Stimulated activated CD8-positive, alpha-beta memory T cell treated with anti-CD3 and anti-CD28 coated beads, Interleukin-15, amount 100 ng/mL, for 24 hours (primary cell): ENCODE results near the gene TJP3.

Experiments used
- DNase-seq: peaks from one replicate; pipeline ENCODE4 v3.0.0-alpha.2; 2020; ENCODE audit warnings: low read depth

TJP3 gene

DNA sequence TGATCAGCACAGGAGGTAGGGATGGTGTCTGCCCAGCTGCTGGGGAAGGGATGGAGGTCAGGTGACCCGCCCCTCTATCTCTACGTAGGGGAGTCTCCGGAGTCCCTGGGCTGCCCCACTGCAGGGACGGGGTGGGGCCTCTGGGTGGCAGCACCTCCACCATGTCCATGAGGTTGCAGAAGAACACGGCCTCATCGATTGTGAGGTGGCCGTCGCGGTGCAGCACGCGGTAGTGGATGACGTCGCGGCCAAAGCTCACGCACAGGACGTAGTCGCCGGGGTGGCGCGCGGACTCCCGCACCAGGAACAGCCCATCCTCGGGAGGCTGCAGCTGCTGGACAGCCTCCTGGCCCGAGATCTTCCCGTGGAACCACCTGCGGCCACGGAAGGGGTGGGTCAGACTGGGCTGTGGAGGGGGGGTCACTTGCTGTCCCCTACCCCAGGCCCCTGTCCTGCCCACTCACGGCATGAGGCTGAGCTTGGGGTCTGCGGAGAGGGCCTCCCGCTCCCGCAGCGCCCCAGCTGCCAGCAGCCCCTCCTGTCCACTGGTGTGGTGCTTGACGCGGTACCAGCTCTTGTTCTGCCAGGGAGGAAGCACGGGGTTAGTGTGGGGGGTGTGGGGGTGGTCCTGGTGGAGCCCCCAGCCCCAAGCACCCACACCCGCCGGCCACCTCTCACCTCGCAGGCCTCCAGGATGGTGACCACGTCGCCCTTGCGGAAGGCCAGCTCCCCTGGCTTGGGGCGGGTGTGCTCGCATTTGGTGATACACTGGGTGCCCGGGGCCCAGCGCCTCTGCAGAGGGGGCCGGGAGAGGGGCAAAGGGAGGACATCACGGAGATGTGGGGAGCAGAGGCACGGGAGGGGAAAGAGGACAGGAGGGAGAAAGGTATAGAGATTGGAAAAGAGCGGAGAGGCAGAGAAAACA is 75.7 kb downstream of the TJP3 start:
- no peak for DNase-seq

DNA sequence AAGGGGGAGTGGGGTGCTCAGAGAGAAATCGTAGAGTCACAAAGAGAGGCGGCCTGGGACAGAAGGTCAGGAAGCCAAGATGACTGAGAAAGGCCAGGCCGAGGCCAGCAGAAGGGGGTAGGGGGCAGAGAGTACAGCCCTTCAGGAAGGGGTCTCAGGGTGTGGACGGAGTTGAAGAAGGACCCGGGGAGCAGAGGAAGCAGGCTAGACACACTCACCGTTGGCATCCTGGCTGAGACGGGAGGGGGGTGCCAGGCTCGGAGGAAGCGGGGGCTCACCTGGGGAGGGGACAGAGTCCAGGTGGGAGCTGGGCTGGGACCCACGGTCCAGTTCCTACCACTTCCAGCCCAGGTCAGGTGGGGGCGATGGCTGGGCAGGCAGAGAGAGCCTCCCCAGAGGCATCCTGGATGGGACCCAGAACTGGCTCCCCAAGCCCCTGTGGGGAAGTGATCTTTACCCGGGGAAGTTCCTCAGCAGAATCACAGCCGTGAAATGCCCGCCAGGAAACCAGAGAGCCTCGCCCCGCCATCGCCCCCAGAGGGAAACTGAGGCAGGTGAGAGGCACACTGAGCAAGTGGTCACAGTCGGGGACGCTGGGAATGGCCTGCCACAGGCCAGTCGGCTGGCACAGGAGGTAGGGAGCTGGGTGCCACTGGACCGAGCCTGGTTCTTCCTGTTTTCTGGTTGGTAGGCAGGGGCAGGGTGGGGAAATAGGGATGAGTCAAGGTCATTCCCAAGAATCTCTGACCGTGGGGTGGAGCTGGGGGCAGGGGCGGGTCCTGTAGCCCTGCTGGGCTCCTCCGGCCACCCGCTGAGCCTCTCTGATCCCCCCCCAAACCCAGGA is 76.6 kb downstream of the TJP3 start:
- no peak for DNase-seq

- DNase-seq = no peak
These were observed 77.3 kb downstream of the TJP3 start for GRCh38 chr19:3785451-3785937.

DNA sequence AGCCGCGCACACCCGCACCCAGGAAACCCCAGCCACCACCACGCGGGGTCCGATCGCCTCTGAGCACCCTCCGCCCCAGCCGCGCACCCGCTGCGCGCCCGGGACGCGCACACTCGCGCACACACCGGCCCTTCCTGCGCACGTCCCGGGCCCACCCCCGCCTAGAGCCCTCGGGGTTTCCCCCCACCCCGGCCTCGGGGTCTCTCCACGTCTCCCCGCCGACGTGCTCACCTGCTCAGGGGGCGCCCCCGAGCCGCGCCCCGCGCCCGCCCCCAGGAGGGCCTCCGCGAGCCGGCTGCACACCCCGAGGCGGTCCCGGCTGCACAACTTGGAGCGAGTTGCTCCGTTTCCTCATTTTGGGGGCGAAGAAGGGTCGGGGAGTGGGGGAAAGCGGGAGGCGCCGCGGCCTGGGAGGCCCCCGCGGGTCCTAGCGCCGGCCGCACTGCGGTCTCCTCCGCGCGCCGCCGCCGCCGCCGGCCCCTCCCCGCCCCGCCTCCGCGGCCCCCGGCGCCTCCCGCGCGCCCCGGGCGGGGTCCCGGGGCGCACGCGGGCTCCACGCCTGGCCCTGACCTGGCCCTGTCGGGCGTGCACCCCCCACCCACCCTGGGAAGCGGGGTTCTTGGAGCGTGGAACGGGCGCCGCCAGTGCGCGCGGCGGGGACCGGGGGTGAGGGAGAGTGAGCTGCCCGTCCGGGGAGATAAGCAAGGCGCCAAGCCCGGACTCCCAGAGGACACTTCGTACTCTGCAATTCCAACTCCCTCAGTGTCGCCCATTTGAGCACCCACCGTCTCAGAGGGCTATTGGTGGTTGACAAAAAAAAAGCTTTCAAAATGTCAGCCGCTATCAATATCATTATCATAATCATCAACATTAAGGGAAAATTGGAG is 78.0 kb downstream of the TJP3 start, which contains the start of gene MATK:
Gene MATK (minus strand): TSS at position 444 of the 887 bp plus-strand sequence. CDS start 1,246 bp downstream, outside the sequence.
- no peak for DNase-seq

- DNase-seq = no peak
These were observed 81.0 kb downstream of the TJP3 start for GRCh38 chr19:3788996-3789778.

DNA sequence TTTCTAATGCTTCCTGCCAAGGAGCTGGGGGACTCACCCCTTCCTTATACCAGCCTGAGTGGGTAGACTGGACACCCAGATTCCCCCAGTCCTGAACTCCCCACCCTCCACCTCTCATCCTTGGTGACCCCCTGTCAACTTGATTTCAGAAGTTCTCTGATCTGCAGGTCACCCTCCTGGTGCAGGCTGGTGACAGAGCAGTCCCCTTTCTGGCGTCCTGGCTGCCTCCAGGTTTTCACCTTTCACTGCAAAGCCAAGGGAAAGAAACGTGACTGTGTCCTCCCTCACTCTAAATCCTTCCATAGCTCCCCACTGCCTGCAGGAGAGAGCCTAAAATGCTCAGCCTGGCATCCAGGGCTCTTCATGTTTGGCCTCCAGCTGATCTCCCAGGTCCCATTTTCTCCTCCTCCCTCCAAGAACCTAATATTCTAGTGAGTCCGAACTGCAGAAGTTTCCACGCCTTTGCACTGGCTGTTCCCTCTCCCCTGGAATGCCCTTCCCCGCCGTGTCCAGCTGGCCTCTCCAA is 82.1 kb downstream of the TJP3 start:
- DNase-seq = no peak

DNA sequence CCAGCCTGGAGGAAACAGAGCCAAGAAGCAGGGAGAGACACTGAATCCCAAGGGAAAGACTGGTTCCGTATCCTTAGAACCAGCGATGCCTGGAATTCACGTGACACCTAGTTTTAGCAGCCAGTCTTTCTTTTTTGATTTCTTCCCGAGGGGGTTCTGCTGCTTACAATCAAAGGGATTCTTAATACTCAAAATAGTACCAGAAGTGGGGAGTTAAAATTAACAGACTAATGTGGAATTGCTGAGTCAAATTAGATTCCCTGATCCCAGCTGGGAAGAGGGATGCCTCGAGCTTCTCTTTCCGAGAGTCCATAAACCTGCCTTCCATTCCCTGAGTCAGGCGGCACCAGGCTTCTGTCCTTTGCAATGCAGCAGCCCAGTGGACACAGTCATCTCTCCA is 82.8 kb downstream of the TJP3 start:
- DNase-seq = no peak

GRCh38 chr19:3792114-3792513 is 83.9 kb downstream of the TJP3 start:
- no peak for DNase-seq

DNA sequence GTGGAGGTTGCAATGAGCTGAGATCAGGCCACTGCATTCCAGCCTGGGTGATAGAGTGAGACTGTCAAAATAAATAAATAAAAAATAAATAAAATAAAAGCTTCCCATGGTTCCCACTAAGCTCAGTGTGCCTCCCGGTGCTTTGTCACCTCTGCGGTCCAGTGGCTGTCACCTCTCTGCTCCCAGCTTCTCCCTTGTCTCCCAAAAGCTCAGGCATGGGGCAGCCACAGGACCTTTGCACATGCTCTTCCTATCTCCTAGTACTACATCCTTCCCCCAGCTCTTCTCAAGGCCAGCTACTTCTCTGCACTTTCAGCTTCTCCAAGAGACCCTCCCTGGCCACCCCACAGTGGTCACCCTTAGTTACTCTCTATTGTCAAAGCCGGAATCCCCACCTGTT is 85.6 kb downstream of the TJP3 start:
- DNase-seq = no peak

DNA sequence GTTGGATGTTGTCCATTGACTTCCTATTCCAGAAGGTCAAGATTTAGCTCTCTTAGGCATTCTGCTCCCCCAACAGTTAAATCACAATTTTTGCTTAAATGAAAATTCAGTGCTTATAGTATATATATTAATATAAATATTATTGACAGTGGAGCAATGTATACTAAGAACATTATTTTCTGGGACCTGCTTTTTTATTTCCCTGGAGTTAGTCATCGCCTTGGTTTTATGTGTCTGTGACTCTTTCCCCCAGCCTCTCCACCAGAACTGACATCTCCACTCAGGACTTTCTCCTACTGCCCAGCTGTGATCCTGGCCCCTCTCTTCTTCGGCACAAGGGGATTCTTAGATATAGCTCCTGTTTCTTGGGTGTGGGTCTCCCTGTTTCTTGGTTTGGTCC is 88.2 kb downstream of the TJP3 start:
- DNase-seq = no peak

DNA sequence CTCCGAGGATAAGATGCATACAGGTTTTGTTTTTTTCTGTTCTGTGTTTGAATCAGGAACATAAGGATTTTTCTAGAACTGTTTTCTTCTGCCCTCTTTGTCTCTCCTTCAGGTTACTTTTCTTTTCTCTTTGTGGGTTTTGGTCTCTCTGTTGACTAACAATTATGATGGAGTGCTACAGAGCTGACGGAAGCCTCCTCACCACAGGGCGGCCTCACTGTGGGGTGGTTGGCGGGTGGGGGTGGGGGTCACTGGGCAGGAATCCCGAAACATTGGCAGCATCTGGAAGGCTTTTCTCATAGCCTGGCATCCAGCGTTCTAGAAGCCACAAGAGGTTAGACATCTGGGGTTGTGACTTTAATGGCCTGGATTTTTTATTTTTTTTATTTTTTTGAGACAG is 90.0 kb downstream of the TJP3 start:
- DNase-seq = no peak
